DOHH2 (cell line): ENCODE measurements around the gene CCDC24.

Source experiments
- H3F3A ChIP-seq: fragments of 200-600 bp; sonication (generic), shearing (Covaris generic); 2 replicates; pipeline ENCODE4 v1.6.0; 2016; ENCODE audit warnings: antibody characterized with exemption, mild to moderate bottlenecking; ENCODE audit not compliant: control insufficient read depth, insufficient read depth
- H3K27ac ChIP-seq: fragments of 200-600 bp; sonication (generic); 2 replicates; pipeline ENCODE4 v1.5.1; 2014; ENCODE audit warnings: low read depth, mild to moderate bottlenecking, low read length, moderate library complexity
- H3K27me3 ChIP-seq: fragments of 200-600 bp; sonication (generic); 2 replicates; pipeline ENCODE4 v1.6.1; 2014; ENCODE audit warnings: mild to moderate bottlenecking, low read length, mixed read lengths; ENCODE audit not compliant: control insufficient read depth
- H3K36me3 ChIP-seq: fragments of 200-600 bp; sonication (generic); 2 replicates; pipeline ENCODE4 v1.6.1; 2014; ENCODE audit warnings: mild to moderate bottlenecking, low read length, moderate library complexity, mixed read lengths; ENCODE audit not compliant: control insufficient read depth
- H3K4me1 ChIP-seq: fragments of 200-600 bp; sonication (generic); 2 replicates; pipeline ENCODE4 v1.6.1; 2014; ENCODE audit warnings: mild to moderate bottlenecking, low read length, mixed read lengths; ENCODE audit not compliant: control insufficient read depth
- H3K4me2 ChIP-seq: fragments of 200-600 bp; sonication (generic); 2 replicates; pipeline ENCODE4 v1.6.0; 2014; ENCODE audit warnings: mild to moderate bottlenecking, low read length, moderate library complexity
- H3K4me3 ChIP-seq: fragments of 200-600 bp; sonication (generic); 2 replicates; pipeline ENCODE4 v1.5.1; 2014; ENCODE audit warnings: mild to moderate bottlenecking, low read length, mixed read lengths
- H3K79me2 ChIP-seq: fragments of 200-600 bp; sonication (generic); 2 replicates; pipeline ENCODE4 v1.6.1; 2014; ENCODE audit warnings: mild to moderate bottlenecking, low read length, mixed read lengths; ENCODE audit not compliant: control insufficient read depth
- H3K9me2 ChIP-seq: fragments of 200-600 bp; sonication (generic); replicated peaks from 2 replicates; pipeline ENCODE4 v1.6.1; 2014; ENCODE audit warnings: mild to moderate bottlenecking, low read length, mixed read lengths; ENCODE audit not compliant: control insufficient read depth
- H3K9me3 ChIP-seq: fragments of 200-600 bp; sonication (generic); 2 replicates; pipeline ENCODE4 v1.6.1; 2014; ENCODE audit warnings: antibody characterized with exemption, low read length, mixed read lengths; ENCODE audit not compliant: control insufficient read depth, insufficient read depth
- H4K20me1 ChIP-seq: fragments of 200-600 bp; sonication (generic); 2 replicates; pipeline ENCODE4 v1.6.0; 2014; ENCODE audit warnings: low read depth, mild to moderate bottlenecking, antibody characterized with exemption, low read length, moderate library complexity; ENCODE audit not compliant: control insufficient read depth, insufficient read depth
- CTCF ChIP-seq: fragments of 200-600 bp; sonication (generic); IDR thresholded peaks from one replicate; pipeline ENCODE4 v1.5.1; 2014; ENCODE audit warnings: antibody characterized with exemption, mild to moderate bottlenecking, low read depth, low read length; ENCODE audit not compliant: poor library complexity, severe bottlenecking
- EZH2phosphoT487 ChIP-seq: fragments of 200-600 bp; sonication (generic); IDR thresholded peaks from 2 replicates; pipeline ENCODE4 v1.6.1; 2017; ENCODE audit warnings: borderline replicate concordance, mild to moderate bottlenecking, antibody characterized with exemption, low read length, moderate library complexity, mixed read lengths

Gene CCDC24

GRCh38 chr1:43983253-43983899 is 8.0 kb upstream of the CCDC24 start:
- Histone ChIP-seq H3K4me2 (no peak overlapping the region), H3K36me3 (peaks cover 38% of the 10 kb centered on the region), H4K20me1 (no peaks in the 10 kb centered on the region), H3K9me2 (no peaks in the 10 kb centered on the region), H3F3A (no peaks in the 10 kb centered on the region), H3K27me3 (no peaks in the 10 kb centered on the region), H3K4me3 (no peak overlapping the region), H3K4me1 (peaks cover 18% of the 10 kb centered on the region), H3K79me2 (peaks cover 43% of the 10 kb centered on the region), H3K27ac (no peak overlapping the region), H3K9me3 (no peaks in the 10 kb centered on the region)
- TF ChIP-seq CTCF (no peak), EZH2phosphoT487 (no peak)

GRCh38 chr1:43984855-43985254 is 6.5 kb upstream of the CCDC24 start:
- Histone ChIP-seq H3K9me2 (no peaks in the 10 kb centered on the region), H3K9me3 (no peaks in the 10 kb centered on the region), H3K4me1 (peaks cover 11% of the 10 kb centered on the region), H3K4me2 (no peak overlapping the region), H3K27me3 (no peaks in the 10 kb centered on the region), H3K36me3 (peaks cover 37% of the 10 kb centered on the region), H3K27ac (no peak overlapping the region), H3K4me3 (no peak overlapping the region), H3K79me2 (peaks cover 33% of the 10 kb centered on the region), H4K20me1 (no peaks in the 10 kb centered on the region), H3F3A (peaks cover 10% of the 10 kb centered on the region)
- TF ChIP-seq CTCF = no peak
- no peak for TF ChIP-seq EZH2phosphoT487

GRCh38 chr1:43985984-43986595 is 5.3 kb upstream of the CCDC24 start:
- Histone ChIP-seq H3F3A (peaks cover 12% of the 10 kb centered on the region), H3K9me3 (no peaks in the 10 kb centered on the region), H4K20me1 (no peaks in the 10 kb centered on the region), H3K4me1 (peaks cover 10% of the 10 kb centered on the region), H3K4me2 (no peak overlapping the region), H3K36me3 (peaks cover 31% of the 10 kb centered on the region), H3K4me3 (no peak overlapping the region), H3K79me2 (peaks cover 20% of the 10 kb centered on the region), H3K27me3 (no peaks in the 10 kb centered on the region), H3K27ac (no peak overlapping the region), H3K9me2 (no peaks in the 10 kb centered on the region)
- TF ChIP-seq CTCF = no peak
- TF ChIP-seq EZH2phosphoT487 = no peak
